Measurements from ENCODE around the gene LRRC14B.

LRRC14B gene

DNA sequence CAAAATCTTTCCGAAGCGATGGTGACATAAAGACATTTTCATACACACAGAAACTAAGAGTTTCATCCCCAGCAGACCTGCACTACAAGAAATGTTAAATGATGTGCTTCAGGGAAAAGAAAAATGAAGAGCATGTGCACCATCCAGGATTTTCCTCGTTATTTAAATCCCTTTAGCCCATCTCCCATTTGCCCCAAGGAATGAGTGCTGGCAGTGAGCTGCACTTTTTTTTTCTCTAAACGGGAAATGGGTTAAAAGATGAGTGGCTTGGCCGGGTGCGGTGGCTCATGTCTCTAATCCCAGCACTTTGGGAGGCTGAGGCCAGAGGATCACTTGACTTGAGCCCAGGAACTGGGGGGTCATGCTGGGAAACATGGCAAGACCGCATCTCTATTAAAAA, 6.8 kb upstream of the LRRC14B start:
- H3K27me3 Mint-ChIP-seq (ENCODE audit: low read depth), result peaks cover 10% of the 10 kb centered on the region
- TF ChIP-seq, protein P1, sequence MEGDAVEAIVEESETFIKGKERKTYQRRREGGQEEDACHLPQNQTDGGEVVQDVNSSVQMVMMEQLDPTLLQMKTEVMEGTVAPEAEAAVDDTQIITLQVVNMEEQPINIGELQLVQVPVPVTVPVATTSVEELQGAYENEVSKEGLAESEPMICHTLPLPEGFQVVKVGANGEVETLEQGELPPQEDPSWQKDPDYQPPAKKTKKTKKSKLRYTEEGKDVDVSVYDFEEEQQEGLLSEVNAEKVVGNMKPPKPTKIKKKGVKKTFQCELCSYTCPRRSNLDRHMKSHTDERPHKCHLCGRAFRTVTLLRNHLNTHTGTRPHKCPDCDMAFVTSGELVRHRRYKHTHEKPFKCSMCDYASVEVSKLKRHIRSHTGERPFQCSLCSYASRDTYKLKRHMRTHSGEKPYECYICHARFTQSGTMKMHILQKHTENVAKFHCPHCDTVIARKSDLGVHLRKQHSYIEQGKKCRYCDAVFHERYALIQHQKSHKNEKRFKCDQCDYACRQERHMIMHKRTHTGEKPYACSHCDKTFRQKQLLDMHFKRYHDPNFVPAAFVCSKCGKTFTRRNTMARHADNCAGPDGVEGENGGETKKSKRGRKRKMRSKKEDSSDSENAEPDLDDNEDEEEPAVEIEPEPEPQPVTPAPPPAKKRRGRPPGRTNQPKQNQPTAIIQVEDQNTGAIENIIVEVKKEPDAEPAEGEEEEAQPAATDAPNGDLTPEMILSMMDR (IDR thresholded peaks at IDR 0.05; ENCODE audit: unreplicated experiment in 3 of 3), result no peak
- H3K36me3 Mint-ChIP-seq (ENCODE audit: low read depth), result peaks cover 7% of the 10 kb centered on the region
- no peak overlapping the region for H3K4me3 Mint-ChIP-seq
- no peaks in the 10 kb centered on the region for H3K9me3 Mint-ChIP-seq
- H3K27ac Mint-ChIP-seq, result no peak overlapping the region
- peaks cover 42% of the 10 kb centered on the region for H3K4me1 Mint-ChIP-seq

DNA sequence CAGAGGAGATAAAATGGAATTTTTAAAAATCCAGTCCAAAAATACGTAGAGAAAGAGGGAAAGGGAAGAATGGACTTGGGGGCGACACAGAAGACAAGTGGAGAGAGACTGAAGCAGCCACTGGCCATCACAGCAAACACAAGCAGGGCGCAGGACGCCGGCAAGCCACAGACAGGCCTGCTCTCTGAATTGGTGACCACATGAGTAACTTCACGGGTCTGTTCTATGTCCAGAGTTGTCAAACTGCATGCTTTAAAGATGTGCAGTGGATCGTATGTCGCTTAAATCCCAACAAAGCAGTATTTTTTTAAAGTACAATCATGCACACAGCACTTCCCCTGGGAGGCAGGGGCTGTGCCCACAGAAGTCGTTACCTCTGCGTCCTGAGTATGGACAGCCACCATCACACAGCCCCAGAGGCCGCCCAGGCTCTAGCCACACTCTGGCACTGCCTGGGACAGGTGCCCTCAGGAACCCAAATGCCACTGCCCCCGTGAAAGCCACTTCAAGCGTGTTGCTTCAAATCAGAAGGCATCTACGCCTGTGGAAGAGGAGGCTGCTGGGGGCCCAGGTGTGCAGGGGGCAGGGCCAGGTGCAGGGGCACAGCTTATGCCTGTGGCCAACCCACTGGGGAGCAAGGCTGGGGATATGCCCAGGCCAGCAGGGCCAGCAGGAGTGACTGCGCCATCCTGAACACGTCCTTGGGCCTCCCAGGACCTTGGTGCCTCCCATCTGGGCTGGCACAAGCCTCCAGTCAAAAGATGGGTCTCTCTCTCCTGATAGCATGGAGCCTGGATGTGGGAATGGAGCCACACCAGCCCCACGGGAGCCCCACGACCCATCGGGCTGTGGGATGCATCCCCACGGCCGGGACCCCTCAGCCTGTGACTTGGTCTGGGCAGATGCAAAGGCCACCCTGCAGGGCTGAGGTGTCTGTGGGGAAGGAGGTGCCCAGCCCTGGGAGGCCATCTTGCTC, 5.9 kb upstream of the LRRC14B start:
- Mint-ChIP-seq H3K27ac (no peak overlapping the region), H3K4me1 (peaks cover 39% of the 10 kb centered on the region), H3K27me3 (ENCODE audit: low read depth) (peaks cover 10% of the 10 kb centered on the region), H3K9me3 (no peaks in the 10 kb centered on the region), H3K4me3 (peak overlapping the region in 1 of 3 experiments; percentile 12), H3K36me3 (ENCODE audit: low read depth) (peaks cover 7% of the 10 kb centered on the region)
- TF ChIP-seq, protein P1 (IDR thresholded peaks at IDR 0.05; ENCODE audit: unreplicated experiment in 3 of 3), result no peak

DNA sequence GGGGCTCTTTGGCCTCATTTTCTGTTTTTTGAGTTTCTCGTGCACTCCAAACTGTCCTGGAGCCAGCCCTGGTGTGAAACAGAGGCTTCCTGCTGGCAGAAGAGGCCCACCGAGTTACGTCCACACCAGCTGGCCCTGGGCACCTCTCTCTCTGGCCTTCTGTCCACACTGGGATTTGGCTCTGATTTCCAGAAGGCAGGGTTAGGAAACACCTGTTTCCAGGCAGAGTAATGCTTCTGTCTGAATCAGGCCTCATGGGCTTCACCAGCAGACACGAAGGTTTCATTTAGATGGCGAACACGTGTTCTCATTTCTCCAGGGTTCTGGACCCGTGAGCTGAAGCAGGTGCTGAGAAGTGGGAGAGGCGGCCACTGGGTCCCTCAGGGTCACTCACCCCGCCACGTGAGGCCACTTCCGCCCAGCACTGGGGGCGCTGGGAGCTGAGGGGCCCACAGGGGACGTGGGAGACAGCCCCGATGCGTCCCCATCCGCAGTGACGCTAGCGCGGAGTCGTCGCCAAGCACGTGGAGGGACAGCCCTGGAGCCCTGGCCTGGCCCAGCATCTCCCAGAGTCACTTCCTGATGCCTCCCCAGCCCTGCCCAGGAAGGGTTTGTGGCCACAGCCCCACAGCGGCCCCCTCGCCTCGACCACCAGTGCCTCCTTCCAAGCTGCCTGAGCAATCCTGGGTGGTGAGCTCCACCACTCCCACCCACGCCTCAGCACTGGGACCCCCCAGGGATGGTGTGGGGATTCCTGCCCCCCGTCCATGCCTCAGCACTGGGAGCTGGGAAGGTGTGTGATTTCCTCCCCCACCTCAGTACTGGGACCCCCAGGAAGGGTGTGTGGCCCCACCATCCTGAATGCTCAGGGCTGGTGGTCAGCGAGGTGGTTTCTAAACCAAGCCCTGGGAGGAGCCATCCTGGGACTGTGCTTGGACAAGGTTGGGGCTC, 4.9 kb upstream of the LRRC14B start:
- H3K27ac Mint-ChIP-seq, result no peak overlapping the region
- no peaks in the 10 kb centered on the region for H3K9me3 Mint-ChIP-seq
- TF ChIP-seq, protein P1 (IDR thresholded peaks at IDR 0.05; ENCODE audit: unreplicated experiment in 3 of 3), result no peak
- no peak overlapping the region for H3K4me3 Mint-ChIP-seq
- peaks cover 33% of the 10 kb centered on the region for H3K4me1 Mint-ChIP-seq
- H3K27me3 Mint-ChIP-seq (ENCODE audit: low read depth), result peaks cover 3% of the 10 kb centered on the region
- H3K36me3 Mint-ChIP-seq (ENCODE audit: low read depth), result peaks cover 7% of the 10 kb centered on the region

DNA sequence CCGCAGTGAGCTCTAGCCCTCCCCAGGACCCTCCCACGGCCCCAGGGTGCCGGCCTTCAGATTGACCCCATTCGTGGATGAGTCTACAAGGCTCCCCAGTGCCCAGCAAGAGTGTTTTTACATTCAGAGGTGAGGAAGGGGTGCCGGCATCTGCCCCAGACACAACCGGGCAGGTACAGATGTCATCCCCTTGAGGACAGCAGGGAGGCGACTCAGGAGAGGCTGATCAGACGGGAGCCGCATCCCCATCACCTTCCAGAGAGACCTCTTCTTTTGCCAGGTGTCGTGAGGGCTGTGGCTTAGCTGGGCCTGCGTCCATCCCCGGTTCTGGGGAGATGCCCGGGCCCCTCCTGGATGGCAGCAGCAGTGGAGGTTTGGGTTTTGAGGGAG, 4.3 kb upstream of the LRRC14B start:
- no peak overlapping the region for H3K4me3 Mint-ChIP-seq
- peaks cover 33% of the 10 kb centered on the region for H3K4me1 Mint-ChIP-seq
- TF ChIP-seq, protein P1 (IDR thresholded peaks at IDR 0.05; ENCODE audit: unreplicated experiment in 3 of 3), result no peak
- H3K27ac Mint-ChIP-seq, result no peak overlapping the region
- peaks cover 3% of the 10 kb centered on the region for H3K27me3 Mint-ChIP-seq (ENCODE audit: low read depth)
- peaks cover 6% of the 10 kb centered on the region for H3K36me3 Mint-ChIP-seq (ENCODE audit: low read depth)
- H3K9me3 Mint-ChIP-seq, result no peaks in the 10 kb centered on the region

DNA sequence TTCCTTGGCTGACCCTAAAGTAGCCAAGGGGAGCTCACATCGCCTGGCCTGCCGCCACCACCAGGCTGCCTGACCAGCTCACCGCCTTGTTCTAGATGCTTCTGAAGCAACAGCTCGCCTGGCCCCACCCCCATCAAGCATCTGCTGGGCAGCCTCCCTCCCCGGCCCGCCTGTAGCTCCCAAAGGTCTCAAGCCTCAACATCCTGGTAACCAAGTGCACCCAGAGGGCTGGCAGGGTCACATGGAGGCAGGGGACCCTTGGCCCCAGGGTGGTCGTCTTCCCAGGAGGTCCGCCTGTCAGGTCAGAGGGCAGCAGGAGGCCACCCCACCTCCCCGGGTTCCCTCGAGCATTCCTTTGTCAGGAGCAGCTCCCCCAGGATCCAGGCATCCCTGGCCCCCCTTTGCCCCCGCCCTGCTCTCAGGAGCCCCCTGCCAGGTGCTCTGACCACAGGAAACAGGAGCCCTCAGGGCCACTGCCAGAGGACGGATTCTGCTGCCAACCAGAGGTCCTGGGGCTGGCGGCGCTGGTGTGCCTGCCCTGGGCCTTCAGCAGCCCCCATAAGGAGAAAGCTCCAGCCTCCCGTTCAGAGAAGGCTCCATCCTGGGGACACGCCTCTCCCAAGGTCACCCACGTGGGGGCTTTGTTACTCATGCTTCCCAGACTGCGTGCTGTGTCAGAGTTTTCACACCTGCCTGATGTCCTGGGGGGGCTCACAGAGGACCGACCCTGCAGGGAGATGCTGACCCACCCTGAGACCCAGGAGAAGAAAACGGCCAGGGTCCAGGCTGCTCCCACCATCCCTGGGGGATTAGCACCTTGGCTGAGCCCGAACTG, 3.5 kb upstream of the LRRC14B start:
- no peaks in the 10 kb centered on the region for H3K36me3 Mint-ChIP-seq (ENCODE audit: low read depth)
- peaks cover 3% of the 10 kb centered on the region for H3K27me3 Mint-ChIP-seq (ENCODE audit: low read depth)
- TF ChIP-seq, protein P1 (IDR thresholded peaks at IDR 0.05; ENCODE audit: unreplicated experiment in 3 of 3), result no peak
- no peak overlapping the region for H3K27ac Mint-ChIP-seq
- H3K9me3 Mint-ChIP-seq, result no peaks in the 10 kb centered on the region
- H3K4me1 Mint-ChIP-seq, result peaks cover 38% of the 10 kb centered on the region
- H3K4me3 Mint-ChIP-seq, result no peak overlapping the region
